HCT116 (cell line): Measurements from ENCODE around the gene TAMM41. TPM values are rescaled to one million over a fixed set of nuclear protein-coding genes. Genes with fewer than 3 reads are reported as not detected.

Experiments
- ATAC-seq: fragments of 200-7000 bp; cut with Tn5 transposase; 2 replicates; pipeline ENCODE4 v1.9.1; 2020; ENCODE audit warnings: mild to moderate bottlenecking, moderate library complexity
- BruUV-seq: library from RNA; stranded (reverse); fragments of 400-500 nt; replicated peaks from 2 replicates; lab custom pipeline; 2021; lab: Mats Ljungman, UMichigan
- CTCF ChIA-PET: fragments of 300-600 bp; sonication (Branson Sonifier 250); formaldehyde crosslinking; loops from one replicate; lab custom pipeline; 2021; ENCODE audit warnings: antibody characterized with exemption; lab: Charles Lee
- POLR2A ChIA-PET: fragments of 300-600, 350-600 bp; sonication (Branson Sonifier 250); formaldehyde crosslinking; loops from one replicate; lab custom pipeline; 2021; ENCODE audit warnings: antibody characterized with exemption; lab: Charles Lee
- RAD21 ChIA-PET, 2 experiments: fragments of 300-600 bp; sonication (Branson Sonifier 250); formaldehyde crosslinking; loops; one replicate each; lab custom pipeline; 2023; ENCODE audit warnings: low total read pairs in 2 of 2; ENCODE audit not compliant: uncharacterized antibody in 2 of 2, unreplicated experiment in 2 of 2, low non-redundant PET in 1 of 2; lab: Charles Lee
- DNase-seq: peaks from one replicate; pipeline ENCODE4 v3.0.0-alpha.2; 2010; ENCODE audit warnings: low read depth, low spot score
- H2AFZ ChIP-seq: fragments of 200-600 bp; shearing (Covaris generic), sonication (generic); 2 replicates; pipeline ENCODE4 v1.6.1; 2017; ENCODE audit warnings: low read depth, mixed run types, mixed read lengths, antibody characterized with exemption, low read length; ENCODE audit not compliant: poor library complexity, severe bottlenecking
- H3K27ac ChIP-seq: 2 replicates; pipeline ENCODE4 v1.5.1; 2012; ENCODE audit warnings: low read depth, low read length
- H3K27me3 ChIP-seq: fragments of 200-600 bp; sonication (generic); 2 replicates; pipeline ENCODE4 v1.6.1; 2016; ENCODE audit warnings: mixed run types, low read length, mixed read lengths; ENCODE audit not compliant: insufficient read depth
- H3K36me3 ChIP-seq, 2 experiments: fragments of 200-500 bp in 1 of 2; fragments of 200-600 bp in 1 of 2; sonication (Bioruptor generic) in 1 of 2; sonication (generic) in 1 of 2; 2 replicates each; pipeline versions ENCODE4 v1.5.1 to v1.6.1; 2014 to 2016; ENCODE audit warnings: low read length in 2 of 2, inconsistent platforms in 1 of 2, mixed read lengths in 1 of 2, mixed run types in 1 of 2; ENCODE audit not compliant: insufficient read depth in 2 of 2, control insufficient read depth in 1 of 2
- H3K4me1 ChIP-seq, 2 experiments: fragments of 200-600 bp in 1 of 2; sonication (generic) in 1 of 2; 2 replicates each; pipeline versions ENCODE4 v1.5.1 to v1.6.1; 2012 to 2017; ENCODE audit warnings: low read length in 2 of 2, inconsistent platforms in 1 of 2, mild to moderate bottlenecking in 1 of 2, mixed read lengths in 1 of 2, mixed run types in 1 of 2, moderate library complexity in 1 of 2; ENCODE audit not compliant: insufficient read depth in 2 of 2, control insufficient read depth in 1 of 2
- H3K4me2 ChIP-seq: fragments of 200-600 bp; sonication (generic); 2 replicates; pipeline ENCODE4 v1.6.1; 2017; ENCODE audit warnings: mixed run types, low read length, mixed read lengths
- H3K4me3 ChIP-seq, 2 experiments: fragments of 200-600 bp in 1 of 2; sonication (generic) in 1 of 2; replicated peaks in 1 of 2; 2 replicates each; pipeline ENCODE4 v1.5.1; 2011 to 2016; ENCODE audit warnings: low read length in 2 of 2, control low read depth in 1 of 2, low read depth in 1 of 2, mild to moderate bottlenecking in 1 of 2, mixed read lengths in 1 of 2, mixed run types in 1 of 2
- H3K79me2 ChIP-seq: fragments of 200-600 bp; sonication (generic); 2 replicates; pipeline ENCODE4 v1.6.1; 2017; ENCODE audit warnings: mild to moderate bottlenecking, mixed run types, low read length, moderate library complexity, mixed read lengths; ENCODE audit not compliant: insufficient read depth
- H3K9ac ChIP-seq: fragments of 200-600 bp; sonication (generic); 2 replicates; pipeline ENCODE4 v1.6.1; 2016; ENCODE audit warnings: low read length, mixed read lengths
- H3K9me2 ChIP-seq: fragments of 200-600 bp; sonication (generic), shearing (Covaris generic); 2 replicates; pipeline ENCODE4 v1.6.1; 2017; ENCODE audit warnings: mixed run types, mild to moderate bottlenecking, moderate library complexity; ENCODE audit not compliant: insufficient read depth
- H3K9me3 ChIP-seq, 2 experiments: fragments of 200-500 bp in 1 of 2; fragments of 200-600 bp in 1 of 2; sonication (Bioruptor generic) in 1 of 2; sonication (generic) in 1 of 2; 2 replicates each; pipeline ENCODE4 v1.6.1; 2014 to 2017; ENCODE audit warnings: low read length in 2 of 2, mixed read lengths in 2 of 2, inconsistent platforms in 1 of 2, low read depth in 1 of 2, mild to moderate bottlenecking in 1 of 2, mixed run types in 1 of 2, moderate library complexity in 1 of 2; ENCODE audit not compliant: control insufficient read depth in 1 of 2, insufficient read depth in 1 of 2
- H4K20me1 ChIP-seq: fragments of 200-600 bp; sonication (generic), shearing (Covaris generic); 2 replicates; pipeline ENCODE4 v1.6.1; 2017; ENCODE audit warnings: mixed run types, mild to moderate bottlenecking, moderate library complexity; ENCODE audit not compliant: insufficient read depth
- EZH2 ChIP-seq: fragments of 200-600 bp; sonication (generic); IDR thresholded peaks from 2 replicates; pipeline ENCODE4 v1.6.1; 2017; ENCODE audit warnings: antibody characterized with exemption, mixed run types
- EZH2phosphoT487 ChIP-seq: fragments of 200-600 bp; IDR thresholded peaks from 2 replicates; pipeline ENCODE4 v1.6.1; 2018; ENCODE audit warnings: antibody characterized with exemption, borderline replicate concordance
- POLR2AphosphoS5 ChIP-seq: IDR thresholded peaks from 2 replicates; pipeline ENCODE4 v1.6.1; 2011; ENCODE audit warnings: mild to moderate bottlenecking, low read depth, low read length, moderate library complexity
- SP1 ChIP-seq: IDR thresholded peaks from 2 replicates; pipeline ENCODE4 v1.6.1; 2012; ENCODE audit warnings: low read depth
- SRF ChIP-seq: IDR thresholded peaks from 2 replicates; pipeline ENCODE4 v1.6.1; 2012; ENCODE audit warnings: low read depth
- ZNF274 ChIP-seq: fragments of 200-500 bp; sonication (Bioruptor generic); IDR thresholded peaks from 2 replicates; pipeline ENCODE4 v1.6.1; 2014; ENCODE audit warnings: mild to moderate bottlenecking, low read depth, low read length, inconsistent platforms
- intact Hi-C: fragments of 100-400 bp; cut with micrococcal nuclease; formaldehyde crosslinking; loops from 2 replicates; pipeline ENCODE4 v1.10.0; 2022
- total RNA-seq: library from RNA; stranded (reverse); gene quantifications from one replicate; pipeline ENCODE4 v1.2.1, GENCODE V29; 2021; ENCODE audit not compliant: unreplicated experiment
- TF ChIP-seq, protein P1 (sequence below): IDR thresholded peaks from 2 replicates; pipeline ENCODE4 v1.6.1; 2011; ENCODE audit warnings: mild to moderate bottlenecking, low read length, moderate library complexity; ENCODE audit not compliant: insufficient replicate concordance; ENCODE audit errors: extremely low read depth
- TF ChIP-seq, protein P2 (sequence below): IDR thresholded peaks from 2 replicates; pipeline ENCODE4 v1.6.1; 2012

TAMM41 gene
- total RNA-seq, 1 experiment from 2014 or later, result 17.9 TPM

DNA sequence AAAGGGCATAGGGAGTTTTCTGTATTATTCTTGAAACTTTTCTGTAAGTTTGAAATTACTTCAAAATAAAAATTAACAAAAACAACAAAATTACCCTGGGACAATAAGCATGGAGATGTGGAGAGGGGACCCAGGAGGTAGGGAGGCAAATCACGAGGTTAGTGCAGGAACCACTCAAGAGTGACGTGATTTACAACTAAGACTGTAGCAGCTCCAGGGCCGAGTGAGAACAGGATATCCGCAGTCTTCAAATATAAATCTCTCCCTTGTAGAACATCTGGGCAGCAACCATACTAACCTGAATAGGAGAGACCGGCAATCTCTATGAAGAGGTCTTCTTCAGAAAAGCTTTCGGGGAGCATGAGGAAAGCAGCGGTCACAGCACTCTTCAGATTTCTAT, 17.3 kb downstream of the TAMM41 start:
- Histone ChIP-seq H3K79me2 (no peaks in the 10 kb centered on the region), H3K9me2 (no peaks in the 10 kb centered on the region), H2AFZ (no peak overlapping the region), H3K9me3 (no peaks in the 10 kb centered on the region), H3K27me3 (no peaks in the 10 kb centered on the region), H3K36me3 (peaks cover 19 to 49% of the 10 kb centered on the region in 2 experiments), H3K4me3 (no peak overlapping the region), H3K4me2 (no peak overlapping the region), H3K27ac (no peak overlapping the region), H4K20me1 (no peaks in the 10 kb centered on the region), H3K4me1 (no peaks in the 10 kb centered on the region), H3K9ac (no peak overlapping the region)
- no peak for ATAC-seq
- TF ChIP-seq, protein P1, sequence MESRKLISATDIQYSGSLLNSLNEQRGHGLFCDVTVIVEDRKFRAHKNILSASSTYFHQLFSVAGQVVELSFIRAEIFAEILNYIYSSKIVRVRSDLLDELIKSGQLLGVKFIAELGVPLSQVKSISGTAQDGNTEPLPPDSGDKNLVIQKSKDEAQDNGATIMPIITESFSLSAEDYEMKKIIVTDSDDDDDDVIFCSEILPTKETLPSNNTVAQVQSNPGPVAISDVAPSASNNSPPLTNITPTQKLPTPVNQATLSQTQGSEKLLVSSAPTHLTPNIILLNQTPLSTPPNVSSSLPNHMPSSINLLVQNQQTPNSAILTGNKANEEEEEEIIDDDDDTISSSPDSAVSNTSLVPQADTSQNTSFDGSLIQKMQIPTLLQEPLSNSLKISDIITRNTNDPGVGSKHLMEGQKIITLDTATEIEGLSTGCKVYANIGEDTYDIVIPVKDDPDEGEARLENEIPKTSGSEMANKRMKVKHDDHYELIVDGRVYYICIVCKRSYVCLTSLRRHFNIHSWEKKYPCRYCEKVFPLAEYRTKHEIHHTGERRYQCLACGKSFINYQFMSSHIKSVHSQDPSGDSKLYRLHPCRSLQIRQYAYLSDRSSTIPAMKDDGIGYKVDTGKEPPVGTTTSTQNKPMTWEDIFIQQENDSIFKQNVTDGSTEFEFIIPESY, result no peak
- TF ChIP-seq EZH2 (no peak), EZH2phosphoT487 (no peak), POLR2AphosphoS5 (no peak), SP1 (no peak)
- TF ChIP-seq, protein P2, sequence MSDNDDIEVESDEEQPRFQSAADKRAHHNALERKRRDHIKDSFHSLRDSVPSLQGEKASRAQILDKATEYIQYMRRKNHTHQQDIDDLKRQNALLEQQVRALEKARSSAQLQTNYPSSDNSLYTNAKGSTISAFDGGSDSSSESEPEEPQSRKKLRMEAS, result no peak
- BruUV-seq, result no TSS peak
- DNase-seq, result no peak
- POLR2A ChIA-PET, result no interaction called here
- CTCF ChIA-PET, result no interaction called here
- intact Hi-C loops, result no loop called here
- RAD21 ChIA-PET, result no interaction called here

DNA sequence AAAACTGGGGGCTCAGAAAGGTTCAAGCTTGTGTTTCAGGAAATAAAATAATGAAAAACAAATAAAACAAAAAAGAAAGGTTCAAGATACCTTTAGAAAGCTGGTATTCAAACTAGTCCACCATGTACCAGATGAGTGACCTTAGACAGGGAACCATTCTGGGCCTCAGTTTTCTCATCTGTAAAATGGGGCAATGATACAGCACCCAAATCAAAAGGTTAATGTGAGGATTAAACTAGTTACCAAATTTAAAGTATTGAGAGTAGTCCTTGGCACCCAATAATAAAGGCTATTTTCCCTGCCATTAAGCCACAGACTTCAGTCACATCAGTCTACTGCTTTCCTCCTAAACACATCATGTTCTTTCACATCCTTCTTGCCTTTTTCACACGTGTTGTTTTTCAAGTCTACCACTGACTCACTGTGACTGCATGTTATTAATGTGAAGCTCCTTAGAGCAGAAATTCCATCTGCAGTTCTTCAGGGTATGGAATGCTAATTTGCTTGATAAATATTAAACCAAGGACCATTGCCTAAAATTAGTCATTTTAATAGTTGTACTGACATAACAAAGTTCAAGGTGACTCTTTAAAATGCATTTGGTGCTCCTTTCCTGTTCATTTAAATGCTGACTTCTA, 19.9 kb downstream of the TAMM41 start:
- Histone ChIP-seq H3K4me2 (no peak overlapping the region), H3K27me3 (no peaks in the 10 kb centered on the region), H3K79me2 (no peaks in the 10 kb centered on the region), H3K36me3 (peaks cover 15 to 45% of the 10 kb centered on the region in 2 experiments), H4K20me1 (no peaks in the 10 kb centered on the region), H2AFZ (no peak overlapping the region), H3K9me3 (no peaks in the 10 kb centered on the region), H3K9me2 (no peaks in the 10 kb centered on the region), H3K27ac (no peak overlapping the region), H3K4me3 (no peak overlapping the region), H3K4me1 (no peaks in the 10 kb centered on the region), H3K9ac (no peak overlapping the region)
- DNase-seq, result no peak
- ChIA-PET RAD21 (no interaction called here), POLR2A (no interaction called here), CTCF (no interaction called here)
- intact Hi-C loops, result no loop called here
- BruUV-seq, result no TSS peak
- ATAC-seq, result no peak
- TF ChIP-seq SRF (no peak), ZNF274 (no peak), EZH2 (no peak)
